GM18526 (cell line): ENCODE data around the gene ATAD3B.

Experiments used
- POLR2A ChIP-seq: IDR thresholded peaks from 3 replicates; pipeline ENCODE4 v1.6.1; 2011; ENCODE audit not compliant: insufficient read length; ENCODE audit errors: extremely low read depth

The ATAD3B gene

DNA sequence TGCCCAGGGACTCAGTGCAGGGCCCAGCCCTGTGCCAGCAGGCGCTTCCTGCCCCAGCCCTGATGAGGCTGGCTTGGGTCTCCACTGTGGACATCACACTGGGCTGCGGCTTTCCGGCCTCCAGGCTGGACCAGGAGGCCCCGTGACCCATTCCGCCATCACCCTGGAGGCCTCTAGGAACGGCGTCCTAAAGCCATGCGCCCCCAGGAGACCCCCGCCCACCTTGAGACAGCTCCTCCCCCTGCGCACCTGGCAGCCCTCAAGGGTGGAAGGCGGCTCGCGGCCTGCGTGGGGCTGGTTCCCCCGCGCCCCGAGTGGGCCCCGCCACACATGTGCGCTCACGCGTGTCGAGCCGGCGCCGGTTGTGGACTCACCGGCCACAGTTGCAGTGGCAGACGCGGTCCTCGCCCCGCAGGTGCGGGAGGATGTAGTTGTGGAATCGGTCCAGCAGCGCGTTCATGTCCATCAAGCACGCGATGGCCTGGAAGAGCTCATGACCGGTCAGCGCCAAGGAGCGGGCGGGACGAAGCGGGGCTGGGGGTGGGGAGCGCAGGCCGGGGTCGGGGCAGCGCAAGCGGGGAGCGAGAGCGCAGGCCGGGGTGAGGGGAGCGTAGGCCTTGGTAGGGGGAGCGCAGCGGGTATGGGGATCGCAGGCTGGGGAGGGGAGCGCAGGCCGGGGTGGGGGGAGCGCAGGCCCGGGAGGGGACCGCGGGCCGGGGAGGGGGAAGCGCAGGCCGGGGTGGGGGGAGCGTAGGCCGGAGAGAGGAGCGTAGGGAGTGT lies 67.9 kb downstream of the ATAD3B start:
- TF ChIP-seq POLR2A: no peak

DNA sequence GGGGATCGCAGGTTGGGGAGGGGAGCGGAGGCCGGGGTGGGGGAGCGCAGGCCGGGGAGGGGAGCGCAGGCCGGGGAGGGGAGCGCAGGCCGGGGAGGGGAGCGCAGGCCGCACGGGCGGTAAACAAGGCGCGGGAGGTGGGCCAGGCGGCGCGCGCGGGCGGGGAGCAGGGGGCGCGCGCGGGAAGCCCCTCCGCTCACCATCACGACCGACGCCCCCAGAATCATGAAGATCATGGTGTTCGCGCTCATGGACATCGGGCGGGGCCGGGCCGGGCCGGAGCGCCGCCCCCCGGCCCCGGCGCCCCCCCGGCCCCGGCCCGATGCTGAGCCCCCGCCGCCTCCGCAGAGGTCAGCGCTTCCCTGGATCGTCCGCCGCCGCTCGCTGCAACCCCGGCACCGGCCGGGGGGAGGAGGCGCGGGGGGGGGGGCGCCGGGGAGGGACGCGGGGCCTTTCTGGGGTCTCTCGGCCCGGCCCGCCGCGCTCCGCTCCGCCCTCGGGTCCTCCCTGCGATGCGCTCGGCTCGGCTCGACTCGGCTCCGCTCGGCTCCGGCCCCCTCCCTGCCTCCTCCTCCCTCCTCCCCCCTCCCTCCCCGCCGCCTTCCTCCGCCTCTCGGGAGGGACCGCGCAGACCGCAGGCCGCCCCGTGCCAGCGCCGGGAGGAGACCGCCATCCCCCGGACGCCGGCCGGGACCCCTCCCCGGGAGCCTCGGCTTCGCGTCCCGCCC lies 68.7 kb downstream of the ATAD3B start, which contains the start of gene TMEM240:
Gene TMEM240 (minus strand): TSS at position 535 of the 728 bp plus-strand sequence. CDS start 278 bp downstream, at position 257.
- no peak for TF ChIP-seq POLR2A

DNA sequence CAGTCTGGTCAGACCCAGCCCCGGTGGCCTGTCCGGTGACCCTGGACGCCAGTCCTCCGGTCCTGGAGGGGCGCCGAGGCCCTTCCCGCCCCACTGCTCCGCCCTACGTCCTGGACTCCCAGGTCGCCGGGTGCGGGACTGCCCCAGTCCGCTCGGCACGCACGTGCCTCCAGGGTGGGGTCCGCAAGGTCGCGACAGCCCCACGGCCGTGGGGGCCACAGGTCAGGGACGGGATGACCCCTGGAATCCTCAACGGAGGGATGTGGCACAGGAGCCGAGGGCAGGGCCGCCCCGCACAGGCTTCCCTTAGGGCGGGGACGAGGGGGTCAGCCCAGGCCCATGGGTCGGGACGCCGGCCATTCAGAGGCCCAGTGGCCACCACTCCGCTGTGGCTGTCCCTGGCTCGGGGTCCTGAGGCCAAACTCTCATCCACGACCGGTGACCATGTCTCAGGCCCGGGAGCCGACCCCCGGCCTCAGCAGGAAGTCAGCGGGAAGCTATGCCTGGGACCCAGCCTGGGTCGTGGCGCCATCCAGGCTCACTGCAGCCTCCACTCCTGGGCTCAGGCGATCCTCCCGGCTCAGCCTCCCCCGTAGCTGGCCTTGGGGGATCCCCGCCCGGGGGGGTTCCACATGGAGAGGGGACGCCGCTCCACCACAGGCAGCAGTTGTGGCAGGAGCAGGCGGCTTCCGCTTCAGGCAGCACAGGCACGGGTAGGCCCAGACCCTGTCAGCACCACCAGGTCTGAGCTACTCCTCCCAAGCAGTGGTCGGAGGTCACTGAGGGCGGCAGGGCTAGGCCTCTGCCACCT lies 69.5 kb downstream of the ATAD3B start:
- no peak for TF ChIP-seq POLR2A

DNA sequence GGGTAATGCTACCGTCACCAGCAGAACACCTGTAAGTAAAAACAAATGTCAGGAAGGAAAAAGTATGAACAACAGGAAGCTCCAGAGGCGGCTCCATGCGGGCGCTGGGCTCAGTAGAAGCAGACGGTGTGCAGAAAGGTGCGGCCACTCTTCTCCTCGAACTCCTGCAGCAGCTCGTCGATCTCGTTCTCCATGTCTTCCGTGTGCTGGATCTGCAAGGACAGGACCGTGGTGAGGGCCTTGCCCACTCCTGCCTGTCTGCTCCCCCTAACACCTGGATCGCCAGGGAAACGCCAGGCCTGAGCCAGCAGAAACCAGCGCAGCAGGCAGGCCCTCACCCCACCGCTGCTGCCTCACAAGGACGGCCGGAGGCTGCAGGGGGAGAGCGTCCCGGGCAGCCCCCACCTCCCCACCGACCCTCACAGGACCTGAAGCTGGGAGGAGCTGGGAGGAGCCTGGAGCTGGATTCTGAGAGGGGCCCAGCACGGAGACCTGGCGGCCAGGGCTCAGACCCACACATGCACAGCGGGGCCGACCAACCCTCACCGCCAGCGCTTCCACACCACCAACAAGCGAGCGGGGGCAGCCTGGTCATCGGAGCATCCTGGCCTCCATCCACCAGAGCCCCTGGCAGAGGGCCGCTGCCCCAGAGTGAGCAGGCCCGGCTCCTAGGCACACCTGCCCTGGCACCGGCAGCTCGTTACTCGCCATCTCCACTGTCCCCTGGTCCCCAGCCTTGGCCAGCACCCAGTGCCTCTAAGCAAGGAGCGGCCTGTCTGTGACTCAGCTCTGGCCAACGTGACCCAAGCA lies 70.6 kb downstream of the ATAD3B start:
- TF ChIP-seq POLR2A: no peak

DNA sequence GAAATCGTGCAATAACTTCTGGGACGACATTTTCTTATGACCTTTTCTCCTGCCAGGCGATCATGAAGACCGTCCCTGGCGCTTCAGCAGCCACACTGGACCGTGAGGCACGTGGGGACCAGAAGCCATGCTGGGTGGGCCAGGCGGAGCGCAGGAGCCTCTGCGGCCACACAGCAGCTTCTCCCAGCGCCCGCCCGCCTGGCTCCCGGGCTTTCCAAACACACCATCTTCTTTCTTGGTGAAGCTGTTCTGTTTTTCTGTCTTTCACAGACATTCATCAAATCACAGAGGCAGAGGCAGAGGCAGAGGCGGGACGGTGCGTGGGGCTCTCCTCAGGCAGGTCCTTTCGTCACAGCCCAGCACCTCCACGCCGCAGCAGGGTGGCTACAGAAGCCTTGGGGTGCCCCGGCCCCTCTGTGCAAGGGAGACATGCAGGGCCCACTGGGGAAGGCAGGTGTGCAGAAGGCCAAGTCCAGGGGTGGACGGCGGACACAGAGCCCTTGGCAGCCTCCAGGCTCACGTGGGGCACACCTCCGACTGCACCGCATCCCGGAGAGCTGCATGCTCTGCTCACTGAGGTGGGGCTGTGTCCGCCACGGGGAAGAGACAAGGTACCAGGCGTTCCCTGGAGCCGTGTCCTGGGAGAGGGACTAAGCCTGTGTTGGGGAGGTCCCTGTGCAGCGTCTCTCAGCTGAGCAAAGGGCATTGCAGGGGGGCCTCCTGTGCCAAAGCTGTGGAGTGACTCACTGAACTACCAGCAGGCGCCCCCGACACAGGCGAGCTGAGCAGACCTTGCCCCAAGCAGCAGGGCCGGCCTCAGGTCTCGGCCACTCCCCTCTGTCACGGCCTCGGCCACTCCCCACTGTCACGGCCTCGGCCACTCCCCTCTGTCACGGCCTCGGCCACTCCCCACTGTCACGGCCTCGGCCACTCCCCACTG lies 71.5 kb downstream of the ATAD3B start:
- TF ChIP-seq POLR2A: no peak

DNA sequence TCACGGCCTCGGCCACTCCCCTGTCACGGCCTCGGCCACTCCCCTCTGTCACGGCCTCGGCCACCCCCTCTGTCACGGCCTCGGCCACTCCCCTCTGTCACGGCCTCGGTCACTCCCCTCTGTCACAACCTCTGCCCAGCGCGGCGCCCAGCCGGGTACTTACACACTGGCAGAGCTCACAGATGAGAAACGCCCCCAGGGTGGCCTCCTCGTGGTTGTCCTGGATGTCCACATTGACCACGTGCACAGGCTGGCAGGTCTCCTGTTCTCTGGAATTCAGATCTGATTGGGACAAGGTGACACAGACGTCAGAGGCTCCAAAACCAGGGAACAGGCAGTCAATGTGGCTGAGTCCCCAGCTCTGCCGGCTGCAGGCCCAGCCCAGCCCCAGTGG lies 72.1 kb downstream of the ATAD3B start:
- TF ChIP-seq POLR2A: no peak

DNA sequence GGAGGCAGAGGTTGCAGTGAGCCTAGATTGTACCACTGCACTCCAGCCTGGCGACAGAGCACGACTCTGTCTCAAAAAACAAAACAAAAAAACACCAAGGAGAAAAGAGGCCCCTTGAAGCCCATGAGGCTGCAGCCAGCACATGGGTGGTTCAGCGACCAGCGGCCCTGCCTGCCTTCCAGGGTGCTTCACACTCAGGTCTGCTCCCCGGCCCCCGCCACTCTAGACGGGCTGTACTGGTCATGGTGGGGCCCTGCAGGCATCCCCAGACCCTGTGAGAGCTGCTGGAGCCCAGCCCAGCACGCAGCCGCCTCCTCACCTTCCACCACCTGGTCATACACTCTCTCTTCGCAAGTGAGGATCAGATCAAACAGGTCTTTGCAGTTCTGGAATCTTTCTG lies 73.0 kb downstream of the ATAD3B start:
- no peak for TF ChIP-seq POLR2A
